Hippocampal formation (tissue), 2 donors: ENCODE data around the gene NT5C3B.

Experiments used
- DNase-seq, 2 donors: peaks; one replicate each; lab custom pipeline; 2025; lab: John Stamatoyannopoulos, UW

NT5C3B gene

DNA sequence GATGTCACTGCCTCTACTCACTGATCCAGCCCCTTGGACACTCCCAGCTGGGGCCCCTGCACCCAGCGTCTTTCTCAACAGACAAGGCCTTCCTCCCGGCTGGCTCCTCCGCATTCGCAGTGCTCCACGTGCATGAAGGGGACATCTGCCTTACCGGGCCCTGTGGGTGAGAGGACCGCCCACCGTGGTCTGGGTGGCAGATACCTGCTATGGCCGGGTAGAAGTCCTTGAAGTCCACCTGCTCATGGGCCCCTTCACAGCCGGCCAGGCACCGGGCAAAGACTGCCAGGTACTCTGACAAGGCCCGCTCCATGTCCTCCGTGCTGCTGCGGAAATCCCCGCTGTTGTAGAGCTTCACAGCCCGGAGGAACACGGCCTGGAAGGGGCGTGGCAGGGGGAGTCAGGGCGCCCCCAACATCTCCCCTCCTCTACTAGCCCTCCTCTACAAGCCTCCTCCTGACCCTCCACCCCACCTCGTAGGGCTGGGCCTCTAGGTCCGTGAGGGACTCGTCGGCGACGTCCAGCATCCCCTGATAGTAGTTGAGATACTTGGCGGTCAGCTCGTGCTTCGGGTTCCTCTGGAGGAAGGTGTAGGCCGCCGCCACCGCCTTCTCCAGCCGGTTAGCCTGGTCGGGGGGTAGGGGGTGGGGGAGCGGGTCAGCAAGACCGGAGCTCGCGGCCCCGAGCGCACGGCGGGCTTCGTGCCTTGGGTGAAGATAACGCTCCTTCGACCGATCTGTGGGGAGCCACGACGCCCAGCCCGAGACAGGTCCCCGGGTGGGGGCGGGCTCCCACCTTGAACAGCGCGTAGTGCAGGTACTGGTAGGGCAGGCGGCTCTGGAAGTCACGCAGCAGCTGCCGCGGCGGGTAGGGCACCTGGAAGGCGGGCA, 25.1 kb downstream of the NT5C3B start:
- no peak for DNase-seq

DNA sequence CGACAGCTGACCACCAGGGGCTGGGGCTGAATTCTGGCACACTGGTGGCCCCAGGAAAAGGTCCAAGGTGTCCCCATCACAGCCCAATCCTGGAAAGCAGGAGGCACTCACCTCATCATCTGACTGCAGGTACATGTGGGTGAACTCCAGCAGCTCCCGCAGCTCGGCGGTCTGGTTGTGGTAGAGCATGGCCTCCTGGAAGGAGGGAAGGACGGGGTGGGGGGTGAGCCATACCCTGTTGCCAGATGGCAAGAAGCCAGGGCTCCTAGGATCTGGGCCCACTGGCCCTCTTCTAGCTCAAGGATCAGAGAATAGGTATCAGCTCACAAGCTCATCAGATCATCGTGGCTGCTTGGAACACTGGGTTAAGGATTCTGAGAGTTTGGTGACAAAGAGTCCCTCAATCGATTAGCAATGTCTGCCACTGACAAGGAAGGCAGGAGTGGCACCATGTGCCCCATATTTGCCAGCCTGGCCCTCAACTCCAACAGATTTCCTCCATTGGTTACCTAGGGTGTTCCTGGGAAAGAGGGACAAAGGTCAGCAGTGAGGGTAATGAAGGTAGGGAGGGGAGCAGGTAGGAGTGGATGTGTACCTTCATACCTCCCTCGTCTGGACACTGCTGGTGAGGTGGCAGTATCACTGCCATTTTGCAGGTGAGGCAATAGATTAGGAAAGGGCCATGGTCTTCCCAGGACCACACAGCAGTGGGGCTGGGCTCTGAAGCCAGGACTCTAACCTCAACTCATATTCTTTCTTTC, 29.2 kb downstream of the NT5C3B start:
- no peak for DNase-seq

DNA sequence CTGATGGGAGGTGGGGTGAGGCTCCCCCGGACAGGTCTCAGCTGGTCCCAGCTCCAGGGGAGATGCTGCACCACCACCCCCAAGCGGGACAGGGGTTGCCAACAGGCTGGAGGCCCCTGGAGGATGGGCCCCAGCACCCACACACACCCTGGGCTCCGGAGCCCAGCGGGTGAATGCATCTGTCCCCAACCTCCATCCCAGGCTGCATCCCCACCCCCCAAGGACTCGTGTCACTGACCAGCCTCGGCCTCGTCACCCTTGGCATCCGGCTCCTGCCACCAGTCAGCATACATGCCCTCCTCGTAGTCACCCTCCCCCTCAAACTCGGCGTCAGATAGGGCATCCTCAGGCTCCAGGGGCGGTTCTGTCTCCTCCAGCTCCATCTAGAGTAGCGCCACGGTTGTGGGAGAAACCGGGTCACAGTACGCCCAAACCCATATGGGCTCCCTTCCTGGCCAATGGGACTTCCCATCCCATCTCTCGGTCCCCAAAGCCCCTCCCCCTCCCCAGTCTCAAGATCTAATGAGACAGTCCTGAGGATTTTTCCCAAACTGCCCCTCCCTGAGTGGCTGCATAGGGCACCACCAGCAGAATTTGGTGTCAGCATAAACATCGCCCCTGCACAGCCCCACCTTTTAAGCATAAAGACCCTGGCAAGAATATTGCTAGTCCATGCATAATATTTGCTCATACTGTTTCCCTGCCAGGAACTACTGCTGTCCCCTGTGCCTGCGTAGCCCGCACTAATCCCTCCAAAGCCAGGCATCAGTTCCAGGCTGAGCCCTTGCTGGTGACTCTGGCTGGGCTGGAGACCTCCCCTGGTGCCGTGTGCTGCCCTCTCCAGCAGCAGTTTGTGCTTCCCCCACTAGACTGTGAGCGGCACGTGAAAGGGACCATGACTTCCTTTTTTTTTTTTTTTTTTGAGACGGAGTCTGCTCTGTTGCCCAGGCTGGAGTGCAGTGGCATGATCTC, 32.7 kb downstream of the NT5C3B start:
- no peak for DNase-seq

DNA sequence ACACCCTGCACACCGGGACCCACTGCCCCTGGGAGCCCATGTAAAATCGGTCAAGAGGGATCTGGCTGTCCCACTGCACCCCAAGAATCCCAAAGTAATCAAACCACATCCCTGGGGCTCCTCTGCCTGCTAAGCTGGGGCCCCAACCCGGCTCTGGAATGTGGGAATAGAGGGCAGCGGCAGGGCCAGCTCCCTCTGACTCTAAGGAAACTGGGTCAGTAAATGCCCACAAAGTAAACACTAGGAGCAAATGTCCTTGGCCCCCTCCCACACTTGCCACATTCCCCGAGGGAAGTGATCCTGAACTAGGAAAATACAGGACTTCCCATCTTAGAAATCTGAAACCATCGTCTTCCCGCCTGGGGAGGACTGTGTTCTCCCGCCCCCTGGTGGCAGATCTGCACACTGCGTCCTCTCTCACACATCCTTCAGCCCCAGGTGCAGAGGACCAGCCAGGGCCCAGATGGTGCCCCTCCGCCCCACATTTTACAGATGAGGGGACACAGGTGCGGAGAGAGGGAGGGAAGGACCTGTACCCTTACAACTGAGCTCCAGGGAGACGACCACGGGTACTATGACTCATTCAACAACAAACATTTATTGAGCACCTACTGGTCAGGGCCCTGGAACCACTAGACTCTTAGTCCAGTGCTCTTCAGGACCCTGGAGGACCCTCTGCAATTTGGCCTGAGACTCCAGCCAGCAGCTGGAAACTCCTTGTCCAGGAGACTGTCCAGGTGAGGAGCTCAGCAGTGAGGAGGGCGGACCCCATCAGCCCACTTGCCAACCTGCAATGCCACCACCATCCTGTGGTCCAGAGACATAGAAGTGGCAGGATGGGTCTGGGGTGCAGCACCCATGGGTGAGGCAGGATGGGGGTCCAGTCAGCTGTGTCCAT, 34.4 kb downstream of the NT5C3B start:
- DNase-seq = peak; percentile 52 to 71

- no peak for DNase-seq
Measured at GRCh38 chr17:41800601-41801373, 35.2 kb downstream of the NT5C3B start.

GRCh38 chr17:41799366-41799765, 36.7 kb downstream of the NT5C3B start:
- no peak for DNase-seq

GRCh38 chr17:41797377-41797776, 38.7 kb downstream of the NT5C3B start:
- no peak for DNase-seq

GRCh38 chr17:41796121-41796895, 39.7 kb downstream of the NT5C3B start:
- no peak for DNase-seq

GRCh38 chr17:41794540-41794975, 41.5 kb downstream of the NT5C3B start:
- no peak for DNase-seq

GRCh38 chr17:41793784-41794539, 42.1 kb downstream of the NT5C3B start:
- no peak for DNase-seq

- DNase-seq = no peak
Measured at GRCh38 chr17:41792845-41793783, 42.9 kb downstream of the NT5C3B start.

DNA sequence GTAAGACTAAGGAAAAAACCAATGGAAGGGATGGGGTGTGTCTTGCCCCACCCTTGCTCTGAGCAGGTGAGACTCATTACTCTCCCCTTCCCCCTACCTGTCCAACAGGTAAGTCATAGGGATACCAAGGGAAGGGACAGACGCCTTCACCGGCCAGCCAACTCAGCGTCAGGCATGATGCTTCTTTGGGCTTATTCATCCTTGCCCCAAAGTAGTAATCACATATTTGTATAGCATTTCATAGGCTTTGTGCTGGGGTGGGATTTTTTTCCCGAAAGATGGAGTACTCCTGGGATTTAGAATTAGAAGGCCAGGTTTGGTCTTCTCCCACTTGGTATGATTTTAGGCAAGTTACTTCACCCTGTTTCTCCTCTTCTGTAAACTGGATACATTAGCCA, 49.0 kb downstream of the NT5C3B start:
- DNase-seq = no peak

- peak; percentile 99 for DNase-seq
Measured at GRCh38 chr17:41786227-41787020, 49.6 kb downstream of the NT5C3B start, which contains the start of gene JUP. JUP (minus strand) TSS chr17:41786711; CDS start chr17:41771854, 14,857 bp downstream.

DNA sequence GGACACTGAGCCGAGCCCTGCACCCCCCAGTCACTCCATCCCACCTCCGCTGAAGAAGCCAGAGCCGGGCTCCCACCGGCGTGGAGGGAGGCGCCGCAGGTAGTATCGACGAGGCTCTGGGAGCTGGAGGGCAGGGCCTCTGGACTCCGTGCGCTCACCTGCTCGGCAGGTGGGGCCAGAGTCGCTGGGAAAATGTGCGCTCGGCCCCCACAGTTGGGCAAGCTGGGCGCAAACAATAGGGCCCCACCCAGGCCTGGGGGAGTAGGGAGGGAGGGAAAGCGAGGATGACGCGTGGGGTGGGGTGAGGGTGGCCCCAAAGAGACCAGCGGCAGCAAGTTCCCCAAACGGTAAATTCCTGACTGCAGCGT, 50.2 kb downstream of the NT5C3B start:
- DNase-seq = no peak

DNA sequence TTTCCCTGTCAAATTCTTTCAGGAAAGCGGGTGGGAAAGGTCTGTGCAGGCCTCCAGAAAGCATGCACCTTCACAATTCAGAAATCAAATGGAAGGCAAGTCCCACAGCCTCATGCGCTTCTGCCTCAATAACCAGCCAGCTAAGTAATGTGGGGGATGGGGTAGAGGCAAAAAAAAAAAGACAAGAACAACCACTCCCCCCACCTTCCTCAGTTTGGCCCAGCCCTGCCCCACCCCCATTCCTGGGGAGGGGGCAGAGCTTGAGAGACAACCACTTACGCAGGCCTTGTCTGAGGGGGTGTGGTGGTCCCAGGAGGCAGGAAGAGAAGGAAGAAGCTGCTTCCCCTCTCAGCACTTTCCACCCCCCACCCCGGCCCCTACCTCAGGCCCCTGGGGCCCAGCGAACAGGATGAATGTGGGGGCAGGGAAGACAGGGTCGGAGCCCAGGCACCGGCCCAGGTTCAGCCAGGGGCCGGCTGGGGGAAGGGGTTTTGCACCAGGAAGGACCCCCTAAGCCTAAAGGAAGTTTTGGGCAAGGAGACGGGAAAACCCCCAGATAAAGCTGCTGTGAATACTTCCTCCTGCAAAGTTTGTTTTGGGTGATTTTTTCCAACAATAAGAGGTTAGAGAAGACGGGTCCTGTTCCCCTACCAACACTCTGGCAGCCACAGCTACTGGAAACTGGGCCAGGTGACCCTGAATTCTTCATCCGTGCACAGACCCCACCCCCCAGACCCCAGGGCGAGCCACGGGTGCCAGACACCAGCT, 50.8 kb downstream of the NT5C3B start:
- no peak for DNase-seq
